HCT116 (cell line): ENCODE measurements around the gene TAMALIN.

Experiments
- CTCF ChIP-seq, 3 experiments: fragments of 200-600 bp in 1 of 3; sonication (generic) in 1 of 3; IDR thresholded peaks in 2 of 3; conservative IDR thresholded peaks in 1 of 3; 2 replicates each; pipeline ENCODE4 v1.5.1; 2012 to 2017; ENCODE audit warnings: low read depth in 2 of 3, low read length in 2 of 3, antibody characterized with exemption in 1 of 3, borderline replicate concordance in 1 of 3, control low read depth in 1 of 3, mild to moderate bottlenecking in 1 of 3, mixed read lengths in 1 of 3, mixed run types in 1 of 3, moderate library complexity in 1 of 3; ENCODE audit not compliant: insufficient read depth in 1 of 3
- EZH2phosphoT487 ChIP-seq: fragments of 200-600 bp; IDR thresholded peaks from 2 replicates; pipeline ENCODE4 v1.6.1; 2018; ENCODE audit warnings: antibody characterized with exemption, borderline replicate concordance
- FOSL1 ChIP-seq: IDR thresholded peaks from 2 replicates; pipeline ENCODE4 v1.6.1; 2012; ENCODE audit warnings: low read depth
- POLR2A ChIP-seq: IDR thresholded peaks from 2 replicates; pipeline ENCODE4 v1.7.0; 2011; ENCODE audit warnings: borderline replicate concordance; ENCODE audit not compliant: insufficient read depth, insufficient read length; ENCODE audit errors: extremely low read depth
- POLR2AphosphoS5 ChIP-seq: IDR thresholded peaks from 2 replicates; pipeline ENCODE4 v1.6.1; 2011; ENCODE audit warnings: mild to moderate bottlenecking, low read depth, low read length, moderate library complexity
- ZNF274 ChIP-seq: fragments of 200-500 bp; sonication (Bioruptor generic); IDR thresholded peaks from 2 replicates; pipeline ENCODE4 v1.6.1; 2014; ENCODE audit warnings: mild to moderate bottlenecking, low read depth, low read length, inconsistent platforms

- TF ChIP-seq POLR2AphosphoS5: no peak
- no peak for TF ChIP-seq FOSL1
- no peak for TF ChIP-seq CTCF (IDR thresholded peaks at IDR 0.05 in 2 of 3, conservative IDR thresholded peaks at IDR 0.05 in 1 of 3; ENCODE audit: borderline replicate concordance in 1 of 3, insufficient read depth in 1 of 3, low read depth in 2 of 3, low read length in 2 of 3)
- no peak for TF ChIP-seq ZNF274
- no peak for TF ChIP-seq EZH2phosphoT487
- TF ChIP-seq POLR2A: no peak
These were observed 8.1 kb downstream of the TAMALIN start for GRCh38 chr12:52014567-52015530.
